ENCODE data around the gene TPP2. TPM values are rescaled to one million over a fixed set of nuclear protein-coding genes. Genes with fewer than 3 reads are reported as not detected.

TPP2 gene
- total and polyA plus RNA-seq, 2 experiments from 2014 or later, result 24.3 to 41.3 TPM

DNA sequence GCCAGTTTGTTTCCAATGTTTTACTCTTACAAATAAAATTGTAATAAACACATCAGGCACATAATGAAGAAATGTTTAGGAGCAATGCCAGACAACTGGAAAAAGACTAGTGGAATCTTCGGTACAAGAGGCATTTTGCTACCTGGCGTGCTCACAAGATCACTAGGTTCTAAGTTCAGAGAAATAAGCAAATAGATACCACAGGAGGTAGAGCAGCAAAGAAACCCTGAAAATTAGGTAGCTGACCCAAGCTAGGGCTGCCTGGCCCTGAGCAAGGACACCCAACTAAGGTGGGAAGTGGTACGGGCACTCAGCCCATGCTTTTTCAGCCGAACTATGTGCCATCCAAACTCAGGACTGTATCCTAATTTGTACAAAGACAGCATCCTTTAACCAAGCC is 32.2 kb upstream of the TPP2 start:
- Histone ChIP-seq H3K27me3 (replicated peaks; ENCODE audit: insufficient read depth) (no peaks in the 10 kb centered on the region), H3K9me2 (ENCODE audit: insufficient read depth) (no peaks in the 10 kb centered on the region), H3K79me2 (ENCODE audit: insufficient read depth) (no peaks in the 10 kb centered on the region), H3K4me1 (ENCODE audit: insufficient read depth) (peaks cover 5% of the 10 kb centered on the region), H3K36me3 (ENCODE audit: low read depth) (no peaks in the 10 kb centered on the region), H3K27ac (no peak overlapping the region), H3K4me3 (no peak overlapping the region), H4K20me1 (ENCODE audit: insufficient read depth) (no peaks in the 10 kb centered on the region), H3F3A (ENCODE audit: insufficient read depth) (peaks cover 3% of the 10 kb centered on the region; the same call in 1 of the 2 replicates), H2AFZ (no peak overlapping the region), H3K4me2 (ENCODE audit: unreplicated experiment) (no peak overlapping the region), H3K9ac (no peak overlapping the region), H3K9me3 (ENCODE audit: low read depth) (no peaks in the 10 kb centered on the region)
- in situ Hi-C loops (cut with MboI), result loop anchor here (25.0 kb wide), 1 partner anchor 1427 kb away; no protein-coding TSS in a partner anchor
- DNase-seq, result no peak
- TF ChIP-seq EZH2 (IDR thresholded peaks at IDR 0.05; ENCODE audit: insufficient read depth, poor library complexity, severe bottlenecking) (no peak), EZH2phosphoT487 (IDR thresholded peaks at IDR 0.05; ENCODE audit: insufficient read depth, low read depth) (no peak)
- WGBS, 2 experiments (ENCODE audit: low coverage in 1 of 2, low lambda C conversion rate in 2 of 2, missing lambda C conversion rate in 2 of 2), result 66 to 68% methylated on average over 4 of the region's 4 CpGs

DNA sequence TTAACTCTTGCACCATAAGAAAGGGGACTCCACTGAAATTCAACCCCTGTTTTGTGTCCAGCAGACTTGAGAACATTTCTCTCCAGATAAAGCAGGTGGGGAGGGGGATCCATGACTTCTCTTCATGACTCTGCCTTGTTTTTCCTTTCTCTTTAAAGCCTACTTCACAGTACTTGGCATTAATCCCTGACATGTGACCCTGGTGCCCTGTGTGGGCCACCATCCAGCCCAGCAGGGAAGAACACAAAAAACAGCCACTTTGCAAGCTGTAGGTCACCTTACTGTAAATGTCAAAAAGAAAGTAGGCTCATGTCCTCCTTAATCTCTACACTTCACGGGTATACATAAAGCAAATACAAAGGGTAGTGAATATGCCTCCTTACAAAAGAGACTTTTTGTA is 30.3 kb upstream of the TPP2 start:
- no peak for DNase-seq
- Histone ChIP-seq H3K27ac (no peak overlapping the region), H3K27me3 (replicated peaks; ENCODE audit: insufficient read depth) (no peaks in the 10 kb centered on the region), H3K9ac (no peak overlapping the region), H3K36me3 (ENCODE audit: low read depth) (no peaks in the 10 kb centered on the region), H4K20me1 (ENCODE audit: insufficient read depth) (no peaks in the 10 kb centered on the region), H3K4me2 (ENCODE audit: unreplicated experiment) (no peak overlapping the region), H3K4me3 (no peak overlapping the region), H3K79me2 (ENCODE audit: insufficient read depth) (no peaks in the 10 kb centered on the region), H2AFZ (no peak overlapping the region), H3K9me2 (ENCODE audit: insufficient read depth) (no peaks in the 10 kb centered on the region), H3F3A (ENCODE audit: insufficient read depth) (peaks cover 14% of the 10 kb centered on the region), H3K9me3 (ENCODE audit: low read depth) (no peaks in the 10 kb centered on the region), H3K4me1 (ENCODE audit: insufficient read depth) (peaks cover 15% of the 10 kb centered on the region)
- in situ Hi-C loops (cut with MboI), result loop anchor here (25.0 kb wide), 1 partner anchor 1429 kb away; no protein-coding TSS in a partner anchor
- WGBS, 2 experiments (ENCODE audit: low coverage in 1 of 2, low lambda C conversion rate in 2 of 2, missing lambda C conversion rate in 2 of 2), result 35 to 41% methylated on average over 1 of the region's 1 CpG
- TF ChIP-seq EZH2phosphoT487 (IDR thresholded peaks at IDR 0.05; ENCODE audit: insufficient read depth, low read depth) (no peak), EZH2 (IDR thresholded peaks at IDR 0.05; ENCODE audit: insufficient read depth, poor library complexity, severe bottlenecking) (no peak)

DNA sequence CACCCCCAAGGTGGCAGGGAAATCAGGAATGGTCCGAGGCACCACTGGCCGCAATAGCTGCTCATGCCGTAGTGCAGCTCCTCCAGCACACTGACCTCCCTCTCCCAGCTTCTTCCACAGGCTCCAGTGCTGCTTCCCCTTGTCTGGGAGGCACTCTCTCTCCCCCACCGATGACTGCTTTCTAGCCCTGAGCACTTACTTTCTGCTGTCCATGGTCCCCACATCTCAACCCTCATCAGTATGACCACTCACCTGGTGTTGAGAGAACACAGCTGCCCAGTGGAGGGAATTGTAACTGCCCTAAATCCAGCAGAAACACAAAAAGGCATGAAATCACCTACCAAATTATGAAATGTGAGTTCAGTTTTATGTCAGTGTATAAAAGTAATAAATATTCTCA is 28.9 kb upstream of the TPP2 start:
- H3F3A ChIP-seq (ENCODE audit: insufficient read depth), result peaks cover 14% of the 10 kb centered on the region
- H3K4me2 ChIP-seq (ENCODE audit: unreplicated experiment), result no peak overlapping the region
- H3K4me3 ChIP-seq, result no peak overlapping the region
- DNase-seq, result no peak
- WGBS, 2 experiments (ENCODE audit: low coverage in 1 of 2, low lambda C conversion rate in 2 of 2, missing lambda C conversion rate in 2 of 2), result 53 to 54% methylated on average over 4 of the region's 4 CpGs
- no peaks in the 10 kb centered on the region for H3K36me3 ChIP-seq (ENCODE audit: low read depth)
- H3K4me1 ChIP-seq (ENCODE audit: insufficient read depth), result peaks cover 15% of the 10 kb centered on the region
- H3K9me3 ChIP-seq (ENCODE audit: low read depth), result no peaks in the 10 kb centered on the region
- H3K9me2 ChIP-seq (ENCODE audit: insufficient read depth), result no peaks in the 10 kb centered on the region
- H3K27me3 ChIP-seq (replicated peaks; ENCODE audit: insufficient read depth), result peaks cover 7% of the 10 kb centered on the region; the same call in 1 of the 2 replicates
- no peak overlapping the region for H3K9ac ChIP-seq
- in situ Hi-C loops (cut with MboI), result loop anchor here (25.0 kb wide), 1 partner anchor 1431 kb away; no protein-coding TSS in a partner anchor
- no peak overlapping the region for H2AFZ ChIP-seq
- TF ChIP-seq EZH2 (IDR thresholded peaks at IDR 0.05; ENCODE audit: insufficient read depth, poor library complexity, severe bottlenecking), result no peak
- TF ChIP-seq EZH2phosphoT487 (IDR thresholded peaks at IDR 0.05; ENCODE audit: insufficient read depth, low read depth), result no peak
- H4K20me1 ChIP-seq (ENCODE audit: insufficient read depth), result no peaks in the 10 kb centered on the region
- no peaks in the 10 kb centered on the region for H3K79me2 ChIP-seq (ENCODE audit: insufficient read depth)
- no peak overlapping the region for H3K27ac ChIP-seq

DNA sequence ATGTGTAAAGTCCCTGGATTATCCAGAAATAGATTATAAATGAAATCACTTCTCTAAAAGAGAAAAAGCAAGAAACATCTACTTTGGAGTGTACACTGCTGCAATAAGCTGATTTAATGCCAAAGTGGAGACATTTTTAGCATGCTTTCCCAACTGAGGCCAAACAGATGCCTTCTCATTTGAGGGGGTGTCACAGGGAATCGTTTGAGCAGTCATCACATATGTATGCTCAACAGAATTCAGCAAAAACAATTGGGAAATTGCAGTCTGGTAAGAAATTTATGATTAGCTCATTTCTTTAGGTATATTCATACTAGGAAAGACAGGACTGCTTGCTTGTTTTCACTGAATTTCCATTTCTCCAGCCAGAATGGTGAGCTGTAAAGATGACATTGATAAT is 27.3 kb upstream of the TPP2 start:
- Histone ChIP-seq H4K20me1 (ENCODE audit: insufficient read depth) (no peaks in the 10 kb centered on the region), H3K27ac (peak overlapping the region; percentile 37), H3K4me1 (ENCODE audit: insufficient read depth) (peaks cover 15% of the 10 kb centered on the region), H3K9me2 (ENCODE audit: insufficient read depth) (no peaks in the 10 kb centered on the region), H3K27me3 (replicated peaks; ENCODE audit: insufficient read depth) (peaks cover 15% of the 10 kb centered on the region), H3K9ac (no peak overlapping the region), H2AFZ (no peak overlapping the region), H3K79me2 (ENCODE audit: insufficient read depth) (no peaks in the 10 kb centered on the region), H3K36me3 (ENCODE audit: low read depth) (no peaks in the 10 kb centered on the region), H3K4me3 (no peak overlapping the region), H3F3A (ENCODE audit: insufficient read depth) (peaks cover 14% of the 10 kb centered on the region), H3K9me3 (ENCODE audit: low read depth) (no peaks in the 10 kb centered on the region), H3K4me2 (ENCODE audit: unreplicated experiment) (peak overlapping the region; percentile 52)
- 0 to 6% methylated on average over 1 of the region's 1 CpG for WGBS, 2 experiments (ENCODE audit: low coverage in 1 of 2, low lambda C conversion rate in 2 of 2, missing lambda C conversion rate in 2 of 2)
- in situ Hi-C loops (cut with MboI), result loop anchor here (25.0 kb wide), 1 partner anchor 1432 kb away; no protein-coding TSS in a partner anchor
- TF ChIP-seq EZH2phosphoT487 (IDR thresholded peaks at IDR 0.05; ENCODE audit: insufficient read depth, low read depth) (no peak), EZH2 (IDR thresholded peaks at IDR 0.05; ENCODE audit: insufficient read depth, poor library complexity, severe bottlenecking) (no peak)
- DNase-seq, result peak; percentile 86
